Stomach (tissue), 4 donors: ENCODE measurements around the gene RNU1-3.
"Not testable (repeated sequence)": the region's sequence is repeated elsewhere in the genome, so short reads cannot be mapped to it uniquely, and the experiment has no call there.

Experiments
- EP300 ChIP-seq: sonication (generic); formaldehyde crosslinking; IDR thresholded peaks from one replicate; pipeline ENCODE4 v1.6.1; 2017; ENCODE audit warnings: antibody characterized with exemption
- POLR2A ChIP-seq, 4 donors: fragments of 450-650 bp; IDR thresholded peaks; one replicate each; pipeline ENCODE4 v1.6.1; 2016; ENCODE audit warnings: antibody characterized with exemption in 4 of 4, control low read depth in 2 of 4, mild to moderate bottlenecking in 1 of 4, moderate library complexity in 1 of 4
- POLR2AphosphoS5 ChIP-seq, 3 donors: sonication (generic); formaldehyde crosslinking; IDR thresholded peaks; one replicate each; pipeline ENCODE4 v1.6.1; 2016; ENCODE audit warnings: antibody characterized with exemption in 3 of 3
- TF ChIP-seq, protein P1 (sequence below), 7 experiments: fragments of 450-650 bp in 4 of 7; fragments of 200-600 bp in 3 of 7; sonication (generic) in 3 of 7; IDR thresholded peaks; one replicate each; pipeline ENCODE4 v1.5.1; 2016 to 2019; ENCODE audit warnings: antibody characterized with exemption in 7 of 7, control low read depth in 2 of 7, mild to moderate bottlenecking in 1 of 7

DNA sequence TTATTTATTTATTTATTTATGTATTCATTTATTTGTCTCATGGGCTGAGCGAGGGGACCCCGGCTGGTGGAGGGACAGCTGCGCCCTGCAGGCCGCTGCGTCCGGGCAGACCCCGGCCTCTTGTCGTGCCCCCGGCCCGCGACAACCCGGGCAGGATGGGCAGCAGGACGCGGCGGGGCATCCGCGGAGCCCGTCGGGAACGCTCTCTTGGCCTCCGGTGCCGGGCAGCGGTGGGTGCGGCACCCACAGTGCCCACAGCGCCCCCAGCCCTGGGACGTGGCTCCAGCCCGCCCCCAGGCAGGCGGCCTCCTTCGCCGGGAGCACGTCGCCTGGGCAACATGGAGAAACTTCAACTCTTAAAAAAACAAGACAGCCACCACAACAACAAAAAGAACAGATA, 8.5 kb downstream of the RNU1-3 start:
- TF ChIP-seq, protein P1, sequence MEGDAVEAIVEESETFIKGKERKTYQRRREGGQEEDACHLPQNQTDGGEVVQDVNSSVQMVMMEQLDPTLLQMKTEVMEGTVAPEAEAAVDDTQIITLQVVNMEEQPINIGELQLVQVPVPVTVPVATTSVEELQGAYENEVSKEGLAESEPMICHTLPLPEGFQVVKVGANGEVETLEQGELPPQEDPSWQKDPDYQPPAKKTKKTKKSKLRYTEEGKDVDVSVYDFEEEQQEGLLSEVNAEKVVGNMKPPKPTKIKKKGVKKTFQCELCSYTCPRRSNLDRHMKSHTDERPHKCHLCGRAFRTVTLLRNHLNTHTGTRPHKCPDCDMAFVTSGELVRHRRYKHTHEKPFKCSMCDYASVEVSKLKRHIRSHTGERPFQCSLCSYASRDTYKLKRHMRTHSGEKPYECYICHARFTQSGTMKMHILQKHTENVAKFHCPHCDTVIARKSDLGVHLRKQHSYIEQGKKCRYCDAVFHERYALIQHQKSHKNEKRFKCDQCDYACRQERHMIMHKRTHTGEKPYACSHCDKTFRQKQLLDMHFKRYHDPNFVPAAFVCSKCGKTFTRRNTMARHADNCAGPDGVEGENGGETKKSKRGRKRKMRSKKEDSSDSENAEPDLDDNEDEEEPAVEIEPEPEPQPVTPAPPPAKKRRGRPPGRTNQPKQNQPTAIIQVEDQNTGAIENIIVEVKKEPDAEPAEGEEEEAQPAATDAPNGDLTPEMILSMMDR (IDR thresholded peaks at IDR 0.05), result not testable (repeated sequence)
- not testable (repeated sequence) for TF ChIP-seq POLR2A (IDR thresholded peaks at IDR 0.05); EP300; POLR2AphosphoS5 (IDR thresholded peaks at IDR 0.05)
